KG1 (cell line): ENCODE data around the gene DUOX1.

Experiments
- DNase-seq: peaks from one replicate; lab custom pipeline; 2025; lab: John Stamatoyannopoulos, UW

Gene DUOX1

GRCh38 chr15:45168751-45169551, 39.2 kb downstream of the DUOX1 start:
- DNase-seq: no peak

- DNase-seq: no peak
These were observed 40.0 kb downstream of the DUOX1 start for GRCh38 chr15:45169608-45170480.

GRCh38 chr15:45171912-45172311, 42.1 kb downstream of the DUOX1 start:
- DNase-seq: no peak

- no peak for DNase-seq
These were observed 44.3 kb downstream of the DUOX1 start for GRCh38 chr15:45174069-45174468.

- DNase-seq: no peak
These were observed 44.8 kb downstream of the DUOX1 start for GRCh38 chr15:45174577-45174976.

GRCh38 chr15:45177285-45177684, 47.5 kb downstream of the DUOX1 start:
- no peak for DNase-seq

GRCh38 chr15:45179221-45179985, 49.6 kb downstream of the DUOX1 start:
- no peak for DNase-seq

GRCh38 chr15:45180201-45180600, 50.4 kb downstream of the DUOX1 start:
- DNase-seq: no peak

- DNase-seq: no peak
These were observed 51.0 kb downstream of the DUOX1 start for GRCh38 chr15:45180648-45181436.

- peak; percentile 19 for DNase-seq
These were observed 51.9 kb downstream of the DUOX1 start for GRCh38 chr15:45181491-45182285.

- no peak for DNase-seq
These were observed 53.2 kb downstream of the DUOX1 start for GRCh38 chr15:45182996-45183395.

GRCh38 chr15:45183511-45183910, 53.7 kb downstream of the DUOX1 start:
- DNase-seq: no peak

GRCh38 chr15:45184562-45185041, 54.8 kb downstream of the DUOX1 start:
- no peak for DNase-seq

GRCh38 chr15:45185069-45185779, 55.4 kb downstream of the DUOX1 start:
- no peak for DNase-seq

GRCh38 chr15:45185903-45186770, 56.3 kb downstream of the DUOX1 start:
- no peak for DNase-seq

GRCh38 chr15:45186771-45187577, 57.2 kb downstream of the DUOX1 start:
- DNase-seq: no peak

GRCh38 chr15:45187578-45187893, 57.7 kb downstream of the DUOX1 start:
- DNase-seq: no peak
